GOT3 (cell line): ENCODE data around the gene PRAMEF10.
"Not testable (repeated sequence)": the region's sequence is repeated elsewhere in the genome, so short reads cannot be mapped to it uniquely, and the experiment has no call there.

Experiments
- DNase-seq: peaks from one replicate; lab custom pipeline; 2025; ENCODE audit warnings: mixed read lengths; lab: John Stamatoyannopoulos, UW

PRAMEF10 gene

GRCh38 chr1:12898170-12898569 is at the start of gene PRAMEF10:
Gene PRAMEF10, minus strand, starts transcription at chr1:12898270. Its CDS starts 2,423 bp downstream, at chr1:12895847.
- DNase-seq, result not testable (repeated sequence)

DNA sequence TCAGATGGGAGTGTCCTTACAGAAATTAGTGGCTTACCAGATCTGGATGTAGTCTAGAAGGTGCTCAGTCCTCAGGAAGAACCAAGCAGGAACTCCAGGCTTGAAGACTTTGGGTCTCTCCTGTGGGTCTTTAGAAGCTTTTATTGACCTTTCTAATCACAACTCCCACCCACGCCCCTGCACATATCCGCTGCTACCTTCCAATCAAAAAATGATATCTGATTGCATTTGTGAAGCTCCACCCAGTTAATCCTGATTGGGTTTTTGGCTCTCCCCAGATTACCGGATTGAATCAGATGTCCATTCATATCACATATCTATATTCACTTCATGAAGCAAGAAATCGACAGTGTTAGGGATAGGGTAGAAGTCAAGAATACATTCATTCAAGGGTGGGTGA is 49.4 kb upstream of the PRAMEF10 start, which contains the start of gene PRAMEF6:
Gene PRAMEF6, minus strand, starts transcription at position 101 of the 400 bp plus-strand sequence. CDS start 5,062 bp downstream, outside the sequence.
- not testable (repeated sequence) for DNase-seq

DNA sequence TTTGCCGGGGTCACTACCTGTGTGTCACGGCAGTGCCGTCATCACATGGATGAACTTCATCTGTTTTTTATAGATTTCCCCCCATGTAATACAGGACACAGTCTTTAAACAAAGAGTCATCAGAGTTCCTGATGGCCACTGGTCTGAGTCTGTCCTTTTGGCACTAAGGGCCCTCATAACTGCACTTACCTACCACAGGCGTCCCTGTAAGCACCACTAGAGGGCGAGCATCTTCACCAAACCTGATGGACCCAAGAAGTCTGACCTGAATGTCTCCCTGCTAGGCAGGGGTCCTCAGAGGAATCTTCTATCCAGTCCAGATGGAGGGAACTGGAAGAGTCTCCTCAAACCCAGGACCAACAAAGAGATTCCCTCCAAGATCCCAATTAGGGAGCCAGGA is 26.3 kb upstream of the PRAMEF10 start:
- not testable (repeated sequence) for DNase-seq

GRCh38 chr1:12921749-12922148 is 23.7 kb upstream of the PRAMEF10 start:
- not testable (repeated sequence) for DNase-seq

DNA sequence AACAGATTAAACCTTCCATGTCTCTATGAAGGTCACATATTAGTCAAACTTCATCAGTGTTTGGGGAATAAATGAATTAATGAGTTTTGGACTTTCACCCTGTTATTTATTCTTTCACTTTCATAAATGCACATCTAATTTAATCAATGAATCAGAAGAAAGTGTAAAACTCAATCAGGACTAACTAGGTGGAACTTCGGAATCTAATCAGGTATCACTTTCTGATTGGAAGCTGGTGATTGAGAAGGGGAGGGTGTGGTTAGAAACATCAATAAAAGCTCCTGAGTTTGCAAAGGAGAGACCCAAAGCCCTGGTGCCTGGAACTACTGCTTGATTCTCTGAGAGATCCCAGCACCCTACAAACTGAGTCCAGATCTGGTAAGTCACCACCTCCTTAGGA is 18.2 kb upstream of the PRAMEF10 start, which contains the start of gene PRAMEF7:
Gene PRAMEF7, plus strand, starts transcription at position 301 of the 400 bp plus-strand sequence. CDS start 1,083 bp downstream, outside the sequence.
- DNase-seq, result not testable (repeated sequence)

DNA sequence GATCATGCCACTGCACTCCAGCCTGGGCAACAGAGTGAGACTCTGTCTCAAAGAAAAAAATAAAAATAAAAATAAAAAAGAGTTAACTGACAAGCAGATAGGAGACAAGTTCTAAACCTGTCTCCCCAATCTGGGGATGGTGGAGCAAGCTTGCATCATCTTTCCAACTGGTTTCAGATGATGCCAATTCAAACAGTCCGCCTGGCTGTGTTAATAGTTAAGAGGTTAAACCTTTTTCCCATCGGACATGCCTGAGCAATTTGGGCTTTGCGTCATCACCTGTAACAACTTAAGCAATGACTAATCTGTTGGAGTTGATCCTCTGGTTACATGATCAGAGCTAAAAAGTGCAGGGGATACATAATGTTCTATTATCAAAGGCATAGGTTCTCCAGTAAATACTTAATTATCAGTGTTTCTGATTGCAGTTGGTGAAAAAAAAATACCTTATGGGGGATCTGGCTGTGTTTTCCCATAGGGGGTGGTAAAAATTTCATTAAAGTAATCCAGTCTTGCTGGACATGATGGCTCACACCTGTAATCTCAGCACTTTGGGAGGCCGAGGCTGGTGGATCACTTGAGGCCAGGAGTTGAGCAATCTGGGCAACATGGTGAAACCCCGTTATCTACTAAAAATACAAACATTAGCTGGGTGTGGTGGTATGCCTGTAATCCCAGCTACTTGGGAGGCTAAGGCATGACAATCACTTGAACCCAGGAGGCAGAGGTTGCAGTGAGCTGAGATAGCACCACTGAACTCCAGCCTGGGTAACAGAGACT is 5.9 kb upstream of the PRAMEF10 start:
- not testable (repeated sequence) for DNase-seq

DNA sequence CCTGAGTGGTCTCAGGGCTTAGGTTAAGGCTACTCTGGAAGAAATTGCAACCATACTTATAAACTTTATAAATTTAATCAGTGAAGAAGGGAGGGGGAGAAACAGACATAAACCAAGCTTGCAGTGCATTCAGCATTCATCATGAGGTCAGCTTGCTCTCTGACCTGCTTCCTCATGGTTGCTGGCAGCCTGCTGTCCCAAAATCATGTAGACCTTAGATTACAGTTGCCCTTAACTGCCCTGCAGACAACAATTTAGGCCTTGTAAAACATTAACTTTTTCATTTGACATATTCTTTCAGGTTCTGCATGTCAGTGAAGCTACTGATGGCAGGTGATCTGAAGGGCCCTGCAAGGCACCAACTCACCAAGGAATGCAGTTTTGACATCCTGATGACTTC is 1.1 kb upstream of the PRAMEF10 start:
- DNase-seq, result not testable (repeated sequence)

DNA sequence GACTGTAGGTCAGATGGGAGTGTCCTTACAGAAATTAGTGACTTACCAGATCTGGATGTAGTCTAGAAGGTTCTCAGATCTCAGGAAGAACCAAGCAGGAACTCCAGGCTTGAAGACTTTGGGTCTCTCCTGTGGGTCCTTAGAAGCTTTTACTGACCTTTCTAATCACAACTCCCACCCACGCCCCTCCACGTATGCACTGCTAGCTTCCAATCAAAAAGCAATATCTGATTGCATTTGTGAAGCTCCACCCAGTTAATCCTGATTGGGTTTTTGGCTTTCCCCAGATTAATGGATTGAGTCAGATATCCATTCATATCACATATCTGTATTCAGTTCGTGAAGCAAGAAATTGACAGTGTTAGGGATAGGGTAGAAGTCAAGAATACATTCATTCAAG is 12.0 kb downstream of the PRAMEF10 start, which contains the start of gene PRAMEF4:
Gene PRAMEF4, minus strand, starts transcription at position 101 of the 400 bp plus-strand sequence. CDS start 2,807 bp downstream, outside the sequence.
- DNase-seq, result not testable (repeated sequence)

DNA sequence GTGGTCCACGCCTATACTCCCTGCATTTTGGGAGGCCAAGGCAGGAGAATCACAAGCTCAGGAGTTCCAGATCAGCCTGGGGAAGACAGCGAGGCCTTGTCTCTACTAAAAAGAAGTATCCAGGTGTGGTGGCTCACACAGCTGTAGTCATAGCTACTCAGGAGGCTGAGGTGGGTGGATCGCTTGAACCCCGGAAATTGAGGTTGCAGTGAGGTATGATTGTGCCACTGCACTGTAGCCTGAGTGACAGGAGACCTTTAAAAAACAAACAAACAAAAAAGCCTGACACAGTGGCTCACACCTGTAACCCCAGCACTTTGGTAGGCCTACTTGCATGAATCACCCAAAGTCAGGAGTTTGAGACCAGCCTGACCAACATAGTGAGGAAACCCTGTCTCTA is 19.6 kb downstream of the PRAMEF10 start:
- not testable (repeated sequence) for DNase-seq

DNA sequence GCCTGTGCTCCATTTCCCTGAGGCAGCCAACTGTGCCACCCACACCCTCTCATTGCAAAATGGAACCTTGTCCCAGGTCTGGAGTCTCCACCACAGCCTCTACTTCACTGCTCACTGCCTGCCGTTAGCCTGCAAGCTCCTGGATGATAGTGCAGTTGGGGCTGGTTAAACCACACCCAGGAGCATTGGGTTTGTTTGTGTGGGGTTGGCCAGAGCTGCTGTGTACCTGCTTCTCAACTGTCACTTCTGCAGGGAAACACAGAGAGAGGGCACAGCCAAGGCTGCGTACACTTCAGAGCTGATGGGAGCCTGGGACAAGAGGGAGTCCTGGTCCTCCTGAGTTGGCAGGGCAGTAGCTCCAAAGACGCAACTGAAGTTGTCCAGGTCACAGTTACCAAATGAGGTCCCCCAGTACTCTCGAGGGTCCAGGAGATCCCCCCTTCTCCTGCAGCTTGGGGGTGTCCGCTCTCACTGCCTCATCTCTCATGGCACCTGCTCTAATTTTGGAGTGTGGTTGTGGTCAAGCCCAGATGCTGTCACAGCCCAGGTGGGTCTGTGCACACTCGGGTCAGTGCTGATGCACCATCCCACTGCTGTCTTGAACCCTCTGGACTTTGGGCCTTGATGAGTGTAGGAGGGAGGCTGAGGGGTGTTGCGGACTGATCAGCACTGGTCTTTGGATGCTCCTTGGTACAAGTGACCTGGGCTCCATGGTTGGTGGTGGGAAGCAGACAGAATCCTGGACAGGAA is 34.8 kb downstream of the PRAMEF10 start:
- not testable (repeated sequence) for DNase-seq

DNA sequence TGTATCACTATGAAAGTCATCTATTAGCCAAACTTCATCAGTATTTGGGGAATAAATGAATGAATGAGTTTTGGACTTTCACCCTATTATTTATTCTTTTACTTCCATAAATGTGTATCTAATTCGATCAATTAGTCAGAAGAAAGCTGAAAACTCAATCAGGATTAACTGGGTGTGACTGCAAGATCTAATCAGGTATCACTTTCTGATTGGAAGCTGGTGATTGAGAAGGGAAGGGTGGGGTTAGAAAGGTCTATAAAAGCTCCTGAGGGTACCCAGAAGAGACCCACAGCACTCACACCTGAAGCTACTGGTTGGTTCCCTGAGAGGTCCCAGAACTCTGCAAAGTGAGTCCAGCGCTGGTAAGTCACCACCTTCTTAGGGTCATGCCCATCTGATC is 41.3 kb downstream of the PRAMEF10 start, which contains the start of gene PRAMEF2:
Gene PRAMEF2, plus strand, starts transcription at position 301 of the 400 bp plus-strand sequence. CDS start 1,924 bp downstream, outside the sequence.
- not testable (repeated sequence) for DNase-seq

DNA sequence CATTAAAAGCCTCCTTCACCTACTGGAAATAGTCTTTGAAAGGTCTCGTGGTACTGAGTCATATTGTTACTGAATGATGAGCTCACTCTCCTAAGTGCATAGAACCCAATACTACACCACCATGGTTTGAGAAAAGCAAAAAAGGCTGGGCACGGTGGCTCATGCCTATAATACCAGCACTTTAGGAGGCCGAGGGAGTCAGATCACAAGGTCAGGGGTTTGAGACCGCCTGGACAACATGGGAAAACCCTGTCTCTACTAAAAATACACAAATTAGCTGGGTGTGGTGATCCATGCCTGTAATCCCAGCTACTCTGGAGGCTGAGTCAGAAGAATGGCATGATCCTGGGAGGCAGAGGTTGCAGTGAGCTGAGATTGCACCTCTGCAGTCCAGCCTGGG is 46.3 kb downstream of the PRAMEF10 start:
- DNase-seq, result peak; percentile 8

GRCh38 chr1:12848620-12849019 is 49.5 kb downstream of the PRAMEF10 start, which contains the start of gene HNRNPCL1:
Gene HNRNPCL1, minus strand, starts transcription at chr1:12848720. Its CDS starts 431 bp downstream, at chr1:12848289.
- not testable (repeated sequence) for DNase-seq
